T-cell (primary cell): Measurements from ENCODE around the gene SMAD3. TPM values are rescaled to one million over a fixed set of nuclear protein-coding genes. Genes with fewer than 3 reads are reported as not detected.

Source experiments
- ATAC-seq, 4 experiments: fragments of 200-7000 bp in 3 of 4; fragments of 150-1000 bp in 1 of 4; cut with Tn5 transposase; replicated peaks in 1 of 4; 1 replicate in 3 of 4; 2 replicates in 1 of 4; pipeline ENCODE4 v1.10.0; 2021; ENCODE audit warnings: moderate library complexity in 3 of 4, mild to moderate bottlenecking in 2 of 4, moderate number of reproducible peaks in 1 of 4
- CTCF ChIA-PET, 2 donors: fragments of 300-600 bp; sonication (Branson Sonifier 250); formaldehyde crosslinking; loops; one replicate each; lab custom pipeline; 2022; ENCODE audit warnings: antibody characterized with exemption in 2 of 2; lab: Charles Lee
- POLR2A ChIA-PET, 2 donors: fragments of 300-600 bp; sonication (Branson Sonifier 250); formaldehyde crosslinking; loops; one replicate each; lab custom pipeline; 2022; ENCODE audit warnings: antibody characterized with exemption in 2 of 2; lab: Charles Lee
- DNase-seq, 35 experiments: peaks; one replicate each; pipeline versions ENCODE4 v3.0.0 to v3.0.0-alpha.2; 2013 to 2023
- H3K27ac ChIP-seq: one replicate; pipeline ENCODE4 v1.5.1; 2013; ENCODE audit warnings: low read length
- H3K27me3 ChIP-seq, 2 experiments: replicated peaks in 1 of 2; 1 replicate in 1 of 2; 2 replicates in 1 of 2; pipeline versions ENCODE4 v1.6.1 to v1.7.0; 2013; ENCODE audit warnings: low read length in 1 of 2, mixed read lengths in 1 of 2; ENCODE audit not compliant: control insufficient read depth in 2 of 2, insufficient read depth in 2 of 2; ENCODE audit errors: extremely low read depth in 1 of 2
- H3K36me3 ChIP-seq, 2 donors: 1 replicate in 1 of 2; 2 replicates in 1 of 2; pipeline versions ENCODE4 v1.6.1 to v1.7.0; 2013; ENCODE audit warnings: low read length in 1 of 2; ENCODE audit not compliant: control insufficient read depth in 2 of 2, insufficient read depth in 1 of 2; ENCODE audit errors: extremely low read depth in 1 of 2
- H3K4me1 ChIP-seq, 2 experiments: 1 replicate in 1 of 2; 2 replicates in 1 of 2; pipeline versions ENCODE4 v1.6.1 to v1.7.0; 2013; ENCODE audit warnings: low read length in 2 of 2, mixed read lengths in 1 of 2; ENCODE audit not compliant: insufficient read depth in 2 of 2, control insufficient read depth in 1 of 2; ENCODE audit errors: extremely low read depth in 1 of 2
- H3K4me3 ChIP-seq, 2 donors: 1 replicate in 1 of 2; 2 replicates in 1 of 2; pipeline versions ENCODE4 v1.5.1 to v1.7.0; 2013; ENCODE audit warnings: mild to moderate bottlenecking in 2 of 2, low read length in 1 of 2, moderate library complexity in 1 of 2; ENCODE audit not compliant: control insufficient read depth in 1 of 2; ENCODE audit errors: extremely low read depth in 1 of 2
- H3K9me3 ChIP-seq: 2 replicates; pipeline ENCODE4 v1.7.0; 2013
- H3K27ac Mint-ChIP-seq, 2 donors: one replicate each; pipeline ENCODE4 v1.8.0; 2020 to 2021; ENCODE audit warnings: mild to moderate bottlenecking in 2 of 2, mixed read lengths in 2 of 2
- H3K27me3 Mint-ChIP-seq, 2 donors: one replicate each; pipeline ENCODE4 v1.8.0; 2021 to 2022; ENCODE audit warnings: mixed read lengths in 2 of 2
- H3K36me3 Mint-ChIP-seq: one replicate; pipeline ENCODE4 v1.8.0; 2021; ENCODE audit warnings: mixed read lengths
- H3K4me1 Mint-ChIP-seq, 3 donors: one replicate each; pipeline ENCODE4 v1.8.0; 2020 to 2022; ENCODE audit warnings: mixed read lengths in 3 of 3, mild to moderate bottlenecking in 1 of 3
- H3K4me3 Mint-ChIP-seq, 3 donors: one replicate each; pipeline ENCODE4 v1.8.0; 2020 to 2022; ENCODE audit warnings: mild to moderate bottlenecking in 3 of 3, mixed read lengths in 3 of 3, moderate library complexity in 3 of 3
- H3K9me3 Mint-ChIP-seq, 3 donors: one replicate each; pipeline ENCODE4 v1.8.0; 2020 to 2022; ENCODE audit warnings: mixed read lengths in 3 of 3
- WGBS: methylation state at CpG from one replicate; pipeline ENCODE4 v1.1.5; 2013; ENCODE audit warnings: missing lambda C conversion rate; ENCODE audit not compliant: insufficient coverage; 5-methylcytosine and 5-hydroxymethylcytosine counted together
- total RNA-seq, 35 experiments: library from RNA in 6 of 35; stranded (reverse) in 6 of 35; fragments of 120-200 nt in 1 of 35; gene quantifications; one replicate each; pipeline versions ENCODE4 v1.2.1 to v1.2.4 and lab custom pipeline; 2013 to 2026

SMAD3 gene
- total RNA-seq, 5 donors from 2014 or later (not counting 1 experiment from before 2014, with no cell fraction given), result 55.4 to 159 (median 110) TPM

GRCh38 chr15:67080900-67081431 lies 15.6 kb downstream of the SMAD3 start:
- Histone ChIP-seq H3K9me3 (no peaks in the 10 kb centered on the region), H3K36me3 (no peaks in the 10 kb centered on the region), H3K27ac (peak overlapping the region; percentile 87), H3K4me1 (peaks cover 54 to 88% of the 10 kb centered on the region in 2 experiments), H3K4me3 (no peak overlapping the region), H3K27me3 (no peaks in the 10 kb centered on the region)
- H3K27me3 Mint-ChIP-seq, result no peaks in the 10 kb centered on the region
- peaks cover 33% of the 10 kb centered on the region for H3K36me3 Mint-ChIP-seq
- DNase-seq, result peak in 16 of 35 experiments; percentile 26 to 70 (median 44)
- ChIA-PET POLR2A (interaction anchor here in 1 of 2 donors (0.7 to 2.3 kb wide), 2 partner anchors 12 to 21 kb away, joined by 3 to 7 read pairs; no protein-coding TSS in a partner anchor), CTCF (interaction anchor here (0.6 to 2.0 kb wide), 5 partner anchors 9 to 516 kb away, joined by 3 to 6 read pairs (median 3); no protein-coding TSS in a partner anchor)
- no peaks in the 10 kb centered on the region for H3K9me3 Mint-ChIP-seq
- peak in 3 of 4 experiments; percentile 24 to 41 (median 30) for ATAC-seq
- H3K27ac Mint-ChIP-seq, result peak overlapping the region; percentile 94 to 97
- 40% methylated on average over 3 of the region's 10 CpGs for WGBS
- H3K4me3 Mint-ChIP-seq, result peak overlapping the region; percentile 21 to 24 (median 22)
- peaks cover 81 to 97% (median 95%) of the 10 kb centered on the region in 3 donors for H3K4me1 Mint-ChIP-seq

- CTCF ChIA-PET, result interaction anchor here (0.5 to 2.0 kb wide), 6 partner anchors 10 to 180 kb away, joined by 3 to 7 read pairs (median 4); no protein-coding TSS in a partner anchor
- peaks cover 30% of the 10 kb centered on the region for H3K36me3 Mint-ChIP-seq
- H3K4me3 ChIP-seq, result peak overlapping the region in 1 of 2 donors; percentile 17
Measured at GRCh38 chr15:67082007-67082536, 16.7 kb downstream of the SMAD3 start.

GRCh38 chr15:67083135-67083762 lies 17.8 kb downstream of the SMAD3 start:
- 12% methylated on average over 5 of the region's 12 CpGs for WGBS
- peak overlapping the region; percentile 74 to 80 (median 76) for H3K4me3 Mint-ChIP-seq
- Histone ChIP-seq H3K9me3 (no peaks in the 10 kb centered on the region), H3K27ac (peak overlapping the region; percentile 87), H3K4me3 (peak overlapping the region in 1 of 2 donors; percentile 12), H3K4me1 (peaks cover 65 to 93% of the 10 kb centered on the region in 2 experiments), H3K27me3 (no peaks in the 10 kb centered on the region), H3K36me3 (no peaks in the 10 kb centered on the region)
- DNase-seq (peak in 1 of 35 experiments; percentile 53), ATAC-seq (peak; percentile 21 to 40 (median 28))
- H3K27me3 Mint-ChIP-seq, result no peaks in the 10 kb centered on the region
- ChIA-PET POLR2A (interaction anchor here (0.5 to 2.3 kb wide), 5 partner anchors 10 to 659 kb away, joined by 3 to 7 read pairs (median 5); no protein-coding TSS in a partner anchor), CTCF (interaction anchor here in 1 of 2 donors (1.2 to 1.6 kb wide), 3 partner anchors 18 to 51 kb away, joined by 3 to 8 read pairs (median 3); no protein-coding TSS in a partner anchor)
- peak overlapping the region; percentile 94 to 97 for H3K27ac Mint-ChIP-seq
- H3K36me3 Mint-ChIP-seq, result peaks cover 28% of the 10 kb centered on the region
- peaks cover 90 to 97% (median 95%) of the 10 kb centered on the region in 3 donors for H3K4me1 Mint-ChIP-seq
- H3K9me3 Mint-ChIP-seq, result no peaks in the 10 kb centered on the region

More at GRCh38 chr15:67082007-67082536, 16.7 kb downstream of the SMAD3 start:
- POLR2A ChIA-PET, result interaction anchor here in 1 of 2 donors (0.7 to 2.3 kb wide), 2 partner anchors 10 to 13 kb away, joined by 5 to 7 read pairs; no protein-coding TSS in a partner anchor
- peaks cover 57 to 89% of the 10 kb centered on the region in 2 experiments for H3K4me1 ChIP-seq
- Mint-ChIP-seq H3K27me3 (no peaks in the 10 kb centered on the region), H3K4me3 (peak overlapping the region; percentile 74 to 80 (median 76)), H3K27ac (peak overlapping the region; percentile 94 to 97), H3K9me3 (no peaks in the 10 kb centered on the region), H3K4me1 (peaks cover 90 to 97% (median 95%) of the 10 kb centered on the region in 3 donors)
- no peaks in the 10 kb centered on the region for H3K9me3 ChIP-seq
- H3K27ac ChIP-seq, result peak overlapping the region; percentile 87
- H3K27me3 ChIP-seq, result no peaks in the 10 kb centered on the region
- no peaks in the 10 kb centered on the region for H3K36me3 ChIP-seq
- peak in 34 of 35 experiments; percentile 48 to 81 (median 67) for DNase-seq
- WGBS, result no CpG with 5 or more reads among the region's 3 CpGs
- ATAC-seq, result peak; percentile 73 to 82 (median 75)

- Histone ChIP-seq H3K27ac (peak overlapping the region; percentile 61), H3K4me3 (no peak overlapping the region)
- DNase-seq, result no peak
Measured at GRCh38 chr15:67084561-67084960, 19.2 kb downstream of the SMAD3 start.

DNA sequence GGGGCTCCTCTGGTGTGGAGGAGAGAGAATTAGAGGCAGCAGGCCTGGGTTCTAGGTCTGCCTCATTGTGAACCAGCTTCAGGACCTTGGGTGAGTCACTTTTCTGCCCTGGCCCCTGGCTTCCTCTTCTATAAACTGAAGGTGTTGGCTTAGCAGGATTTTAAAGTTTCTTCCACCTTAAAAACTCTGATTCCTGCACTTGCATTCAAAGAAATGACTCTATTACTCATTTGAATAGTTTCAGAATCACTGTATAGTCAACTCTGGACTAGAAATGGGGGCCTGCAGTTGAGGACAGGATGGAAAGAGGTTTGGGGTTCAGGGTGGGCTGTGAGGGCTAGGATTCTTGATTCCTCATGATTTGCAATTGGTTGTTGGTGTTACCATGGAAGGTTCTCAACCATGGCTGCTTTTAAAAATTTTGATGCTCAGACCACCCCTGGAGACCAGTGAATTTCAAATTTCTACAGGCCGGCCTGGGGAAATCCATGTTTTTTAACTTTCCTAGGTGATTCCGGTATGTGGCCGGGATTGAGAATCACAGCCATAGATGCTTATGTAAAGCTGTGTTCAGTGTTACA lies 19.9 kb downstream of the SMAD3 start:
- Mint-ChIP-seq H3K9me3 (no peaks in the 10 kb centered on the region), H3K27ac (peak overlapping the region; percentile 79 to 97), H3K4me1 (peaks cover 86 to 99% (median 97%) of the 10 kb centered on the region in 3 donors), H3K4me3 (peak overlapping the region; percentile 43 to 76 (median 74)), H3K27me3 (no peaks in the 10 kb centered on the region), H3K36me3 (peaks cover 15% of the 10 kb centered on the region)
- H3K27ac ChIP-seq, result peak overlapping the region; percentile 61
- peaks cover 63 to 98% of the 10 kb centered on the region in 2 experiments for H3K4me1 ChIP-seq
- no peak for DNase-seq
- no peaks in the 10 kb centered on the region for H3K9me3 ChIP-seq
- H3K4me3 ChIP-seq, result no peak overlapping the region
- ChIA-PET POLR2A (no interaction called here), CTCF (interaction anchor here in 1 of 2 donors (1.1 kb wide), 1 partner anchor 36 kb away, joined by 3 read pairs; no protein-coding TSS in a partner anchor)
- H3K36me3 ChIP-seq, result no peaks in the 10 kb centered on the region
- H3K27me3 ChIP-seq, result no peaks in the 10 kb centered on the region
- ATAC-seq, result peak in 1 of 4 experiments; percentile 10
- 56% methylated on average over 1 of the region's 3 CpGs for WGBS

More at GRCh38 chr15:67084561-67084960, 19.2 kb downstream of the SMAD3 start:
- Mint-ChIP-seq H3K4me1 (peaks cover 93 to 99% (median 97%) of the 10 kb centered on the region in 3 donors), H3K9me3 (no peaks in the 10 kb centered on the region), H3K4me3 (peak overlapping the region; percentile 74 to 80 (median 76)), H3K27me3 (no peaks in the 10 kb centered on the region), H3K36me3 (peaks cover 22% of the 10 kb centered on the region), H3K27ac (peak overlapping the region; percentile 94 to 97)
- Histone ChIP-seq H3K27me3 (no peaks in the 10 kb centered on the region), H3K4me1 (peaks cover 65 to 98% of the 10 kb centered on the region in 2 experiments), H3K9me3 (no peaks in the 10 kb centered on the region), H3K36me3 (no peaks in the 10 kb centered on the region)
- ATAC-seq, result no peak
- WGBS, result no CpG with 5 or more reads among the region's 7 CpGs
- ChIA-PET CTCF (interaction anchor here in 1 of 2 donors (1.6 kb wide), 1 partner anchor 17 kb away, joined by 8 read pairs; no protein-coding TSS in a partner anchor), POLR2A (no interaction called here)
